Activated naive CD4-positive, alpha-beta T cell treated with Interleukin-2 at 50 U/mL for 16 hours (primary cell): Measurements from ENCODE around the gene SLC43A1.
A peak's percentile ranks its signal among the peaks of the same experiment; 100 is the strongest.

ENCODE experiments used
- DNase-seq: peaks from one replicate; pipeline ENCODE4 v3.0.0-alpha.2; 2020

The SLC43A1 gene

DNA sequence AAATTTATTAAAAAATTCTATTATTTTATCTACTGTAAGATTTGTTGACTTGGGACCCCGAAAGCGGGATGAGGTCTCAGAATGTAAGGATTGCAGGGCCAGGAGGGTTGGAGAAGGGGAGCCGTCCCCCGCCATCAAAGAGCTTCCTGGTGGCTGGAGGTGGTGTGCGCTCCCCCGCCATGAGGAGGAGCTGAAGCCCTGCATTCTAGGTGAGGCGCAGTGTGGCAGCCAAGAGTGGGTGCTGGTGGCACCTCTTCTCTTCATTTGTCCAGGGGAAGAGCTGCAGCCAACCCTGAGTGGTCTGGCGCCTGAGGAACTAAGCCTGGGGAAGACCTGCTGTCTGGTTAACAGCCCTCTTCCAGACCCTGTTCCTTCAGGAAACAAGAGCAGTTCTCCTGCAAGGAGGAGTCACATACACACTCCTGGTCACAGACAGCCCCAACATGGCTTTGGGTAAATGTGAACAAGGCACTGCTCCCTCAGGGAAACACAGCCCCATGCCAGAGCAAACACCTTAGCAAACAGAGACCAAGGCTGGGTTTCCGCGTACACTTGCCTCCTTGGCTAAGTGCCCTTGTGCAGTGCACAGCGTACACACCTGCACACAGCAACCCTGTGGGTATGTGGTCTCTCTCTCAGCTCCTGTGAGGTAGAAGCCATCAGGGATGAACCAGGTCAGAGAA is 37.9 kb downstream of the SLC43A1 start:
- no peak for DNase-seq

DNA sequence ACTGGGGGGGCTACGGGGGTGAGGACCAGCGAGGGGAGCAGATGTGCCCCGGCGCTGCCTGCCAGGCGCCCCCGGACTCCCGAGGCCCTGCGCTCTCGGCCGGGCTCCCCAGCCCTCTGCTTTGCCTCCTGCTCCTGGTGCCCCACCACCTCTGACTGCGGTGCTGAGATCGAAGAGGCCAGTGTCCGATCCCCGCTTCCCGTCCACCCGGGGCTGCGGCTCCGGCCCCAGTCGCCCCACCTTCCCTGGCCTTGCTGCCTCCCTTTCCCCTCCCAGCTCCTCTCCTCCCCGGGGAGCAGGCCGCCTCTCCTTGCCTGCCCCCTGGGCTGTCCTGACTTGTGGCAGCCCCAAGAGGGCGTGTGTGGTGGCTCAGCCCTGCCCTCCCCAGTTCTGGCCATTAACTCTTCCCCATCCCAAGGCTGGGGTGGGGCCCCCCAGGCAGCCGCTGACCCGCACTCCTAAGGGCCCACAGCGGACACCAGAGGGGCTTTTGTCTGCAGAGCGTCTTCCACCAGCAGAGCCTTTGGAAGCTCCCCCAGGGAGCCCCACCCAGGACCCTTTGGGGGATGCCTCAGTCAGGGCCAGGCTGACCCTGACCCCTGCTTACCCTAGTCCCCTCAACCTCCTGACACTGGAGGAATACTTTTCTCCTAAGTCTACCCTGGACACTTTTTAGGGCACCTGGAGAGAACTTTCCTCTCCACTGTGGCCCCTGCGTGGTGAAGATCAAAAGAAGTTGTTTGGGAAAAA is 38.6 kb downstream of the SLC43A1 start:
- DNase-seq, result peak; percentile 34

DNA sequence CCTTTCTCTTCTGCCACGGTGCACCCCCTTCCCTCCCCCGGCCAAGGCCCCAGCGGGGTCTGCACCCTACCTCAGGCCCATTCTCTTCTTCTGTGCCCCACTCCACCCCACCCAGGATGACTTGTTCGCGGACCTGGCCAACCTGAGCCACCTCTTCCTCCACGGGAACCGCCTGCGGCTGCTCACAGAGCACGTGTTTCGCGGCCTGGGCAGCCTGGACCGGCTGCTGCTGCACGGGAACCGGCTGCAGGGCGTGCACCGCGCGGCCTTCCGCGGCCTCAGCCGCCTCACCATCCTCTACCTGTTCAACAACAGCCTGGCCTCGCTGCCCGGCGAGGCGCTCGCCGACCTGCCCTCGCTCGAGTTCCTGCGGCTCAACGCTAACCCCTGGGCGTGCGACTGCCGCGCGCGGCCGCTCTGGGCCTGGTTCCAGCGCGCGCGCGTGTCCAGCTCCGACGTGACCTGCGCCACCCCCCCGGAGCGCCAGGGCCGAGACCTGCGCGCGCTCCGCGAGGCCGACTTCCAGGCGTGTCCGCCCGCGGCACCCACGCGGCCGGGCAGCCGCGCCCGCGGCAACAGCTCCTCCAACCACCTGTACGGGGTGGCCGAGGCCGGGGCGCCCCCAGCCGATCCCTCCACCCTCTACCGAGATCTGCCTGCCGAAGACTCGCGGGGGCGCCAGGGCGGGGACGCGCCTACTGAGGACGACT is 39.3 kb downstream of the SLC43A1 start:
- DNase-seq, result peak; percentile 30

DNA sequence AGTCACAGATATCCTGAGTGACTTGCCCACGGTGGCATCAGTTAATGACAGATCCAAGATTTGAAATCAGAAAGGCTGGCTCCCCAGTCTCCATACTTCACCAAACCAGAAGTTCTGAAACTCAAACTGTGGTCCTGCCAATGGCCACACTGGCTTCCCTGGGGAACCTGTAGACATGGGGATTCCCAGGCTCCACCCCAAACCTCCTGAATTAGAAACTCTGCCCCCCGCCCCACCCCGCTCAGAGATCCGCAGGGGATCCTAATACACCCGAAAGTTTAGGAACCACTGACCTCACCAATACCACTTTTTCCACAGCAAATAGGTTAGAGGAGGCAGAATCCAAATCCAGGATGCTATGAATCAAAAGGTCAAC is 39.8 kb downstream of the SLC43A1 start:
- no peak for DNase-seq

DNA sequence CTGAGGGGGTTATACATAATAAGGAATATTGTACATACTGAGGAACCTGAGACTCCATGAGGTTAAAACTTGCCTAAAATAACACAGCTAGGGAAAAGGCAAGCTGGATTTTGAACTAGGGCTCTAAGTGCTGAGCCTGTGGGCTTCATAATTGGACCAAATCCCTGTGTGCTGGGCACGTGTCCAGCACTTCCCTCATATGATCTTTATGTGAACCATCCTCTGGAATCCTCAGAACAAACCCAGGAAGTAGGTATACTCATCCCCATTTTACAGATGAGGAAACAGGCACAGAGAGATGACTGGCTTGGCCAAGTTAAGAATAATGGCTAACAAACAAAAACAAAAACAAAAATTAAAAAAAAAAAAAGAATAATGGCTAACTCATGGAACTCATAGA is 40.3 kb downstream of the SLC43A1 start:
- DNase-seq, result no peak

DNA sequence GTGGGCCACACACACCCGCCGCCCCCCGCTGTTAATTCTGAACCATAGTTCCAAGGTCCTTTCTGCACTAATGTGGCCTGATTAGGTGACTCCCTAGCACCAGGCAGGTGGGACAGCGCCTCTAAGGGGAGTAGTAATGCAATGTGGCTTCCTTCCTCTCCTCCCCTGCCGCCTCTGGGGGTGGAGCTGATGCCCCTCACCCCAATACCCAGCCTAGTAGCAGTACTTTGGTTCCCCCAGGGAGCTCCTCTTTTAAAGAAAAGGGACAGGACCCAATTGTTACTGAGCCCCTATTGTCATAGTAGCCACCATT is 40.7 kb downstream of the SLC43A1 start:
- no peak for DNase-seq

DNA sequence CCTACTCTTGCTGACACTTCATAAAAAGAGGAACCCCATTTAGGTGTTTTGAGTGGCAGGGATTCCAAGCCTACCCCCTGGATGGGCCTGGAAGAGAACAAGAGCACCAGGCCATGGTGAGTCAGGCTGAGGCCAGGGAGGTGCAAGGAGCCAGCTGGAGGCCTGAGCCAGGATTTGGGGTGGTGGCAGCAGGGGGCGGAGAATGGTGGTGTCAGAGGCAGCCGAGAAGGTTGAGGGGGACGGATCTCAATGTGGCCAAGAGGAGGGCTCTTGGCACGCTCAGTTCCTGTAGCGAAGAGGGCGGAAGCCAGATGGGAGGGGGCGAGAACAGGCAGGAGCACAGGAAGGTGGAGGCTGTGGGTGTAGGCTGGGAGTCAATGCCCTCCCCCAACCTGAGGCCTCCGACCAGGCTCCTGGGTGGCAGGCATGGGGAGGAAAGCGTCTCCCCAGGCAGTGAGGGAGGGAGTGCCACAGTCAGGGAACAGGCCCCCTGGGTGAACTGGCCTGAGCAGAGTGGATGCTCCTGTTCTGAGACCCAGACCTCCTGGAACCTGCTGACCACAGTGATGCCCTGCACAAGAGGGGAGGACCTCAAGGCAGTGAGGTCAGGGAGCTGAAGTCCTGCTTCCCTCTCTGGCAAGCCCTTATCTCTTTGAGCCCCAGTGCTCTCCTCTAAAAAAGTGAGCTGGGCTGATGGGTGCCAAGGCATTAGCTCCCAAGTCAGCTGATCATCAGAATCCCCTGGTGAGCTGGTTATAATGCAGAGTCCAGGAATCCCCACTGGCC is 41.3 kb downstream of the SLC43A1 start:
- no peak for DNase-seq

DNA sequence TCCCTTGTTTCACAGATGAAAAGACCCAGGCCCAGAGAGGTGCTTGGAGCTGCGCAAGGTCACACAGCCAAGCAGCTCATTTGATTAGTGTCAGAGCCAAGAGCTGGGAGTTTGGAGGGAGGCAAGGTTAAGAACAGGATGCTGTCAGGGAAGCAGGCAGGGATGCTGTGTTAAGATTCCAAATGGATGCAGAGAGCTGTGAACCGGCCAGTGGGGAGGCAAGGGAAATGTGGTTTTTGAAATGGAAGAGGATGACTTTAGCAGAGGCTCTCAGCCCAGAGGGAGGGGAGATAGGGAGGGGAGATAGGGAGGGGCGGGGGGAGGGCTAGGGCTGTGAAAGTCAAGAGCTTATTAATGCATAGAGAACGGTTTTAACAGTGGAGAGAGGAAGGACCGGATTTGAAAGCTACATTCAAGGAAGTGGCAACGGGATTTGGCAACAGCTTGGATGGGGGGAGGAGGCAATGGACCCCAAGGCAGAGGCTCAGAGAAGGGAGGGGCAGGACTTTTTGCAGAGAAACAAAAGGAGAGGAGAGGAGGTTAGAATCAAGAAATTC is 42.1 kb downstream of the SLC43A1 start:
- no peak for DNase-seq

DNA sequence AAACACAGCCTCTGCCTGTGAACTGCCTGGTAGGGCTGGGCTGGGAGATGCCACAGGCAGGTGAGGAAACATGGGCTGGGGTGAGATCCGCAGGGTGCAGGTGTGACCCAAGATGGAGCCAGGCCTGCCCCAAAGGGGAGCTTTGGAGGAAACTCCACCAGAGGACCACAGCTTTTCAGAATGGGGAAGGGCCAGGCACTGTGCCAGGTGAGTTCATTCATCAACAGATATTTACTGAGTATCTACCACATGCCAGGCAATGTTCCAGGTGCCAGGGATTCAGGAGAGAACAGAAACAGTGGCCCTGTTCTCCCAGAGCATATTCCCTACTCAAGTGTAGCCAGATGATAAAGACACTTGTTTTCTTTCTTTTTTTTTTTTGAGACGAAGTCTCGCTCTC is 44.0 kb downstream of the SLC43A1 start:
- DNase-seq, result no peak

DNA sequence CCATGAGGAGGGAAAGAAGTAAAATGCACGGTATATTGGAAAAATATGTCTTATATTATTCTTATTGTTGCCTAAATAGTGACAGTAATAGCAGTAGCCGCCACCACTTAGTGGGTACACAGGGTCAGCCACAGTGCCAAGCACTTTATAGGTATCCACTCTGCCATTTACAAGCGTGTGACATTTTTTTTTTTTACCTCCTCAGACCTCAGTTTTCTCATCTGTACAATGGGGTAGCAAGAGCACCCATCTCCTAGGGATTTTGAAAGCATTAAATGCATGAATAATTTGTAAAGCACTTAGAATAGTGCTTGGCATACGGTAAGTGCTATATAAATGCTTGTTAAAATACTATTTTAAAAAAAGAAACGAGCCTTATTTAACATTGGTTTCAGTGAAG is 46.2 kb downstream of the SLC43A1 start:
- no peak for DNase-seq

DNA sequence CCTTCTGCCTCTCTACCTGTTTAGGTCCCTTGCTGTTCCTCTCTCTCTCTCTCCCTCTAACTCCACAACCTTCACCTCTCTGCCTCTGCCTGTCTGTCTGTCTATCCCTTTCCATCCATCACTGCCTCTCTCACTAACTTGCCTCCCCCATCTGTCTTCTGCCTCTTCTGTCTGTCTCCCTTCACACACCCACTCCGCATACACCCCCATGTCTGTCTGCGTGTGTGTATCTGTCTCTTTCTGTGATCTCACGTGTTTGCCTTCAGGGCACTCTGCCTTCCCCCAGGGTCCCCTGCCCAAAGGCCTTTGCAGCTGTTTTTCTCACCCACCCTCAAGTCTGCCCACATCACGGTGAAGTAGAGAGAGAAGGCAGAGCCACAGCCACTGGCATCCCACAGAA is 47.2 kb downstream of the SLC43A1 start:
- no peak for DNase-seq

DNA sequence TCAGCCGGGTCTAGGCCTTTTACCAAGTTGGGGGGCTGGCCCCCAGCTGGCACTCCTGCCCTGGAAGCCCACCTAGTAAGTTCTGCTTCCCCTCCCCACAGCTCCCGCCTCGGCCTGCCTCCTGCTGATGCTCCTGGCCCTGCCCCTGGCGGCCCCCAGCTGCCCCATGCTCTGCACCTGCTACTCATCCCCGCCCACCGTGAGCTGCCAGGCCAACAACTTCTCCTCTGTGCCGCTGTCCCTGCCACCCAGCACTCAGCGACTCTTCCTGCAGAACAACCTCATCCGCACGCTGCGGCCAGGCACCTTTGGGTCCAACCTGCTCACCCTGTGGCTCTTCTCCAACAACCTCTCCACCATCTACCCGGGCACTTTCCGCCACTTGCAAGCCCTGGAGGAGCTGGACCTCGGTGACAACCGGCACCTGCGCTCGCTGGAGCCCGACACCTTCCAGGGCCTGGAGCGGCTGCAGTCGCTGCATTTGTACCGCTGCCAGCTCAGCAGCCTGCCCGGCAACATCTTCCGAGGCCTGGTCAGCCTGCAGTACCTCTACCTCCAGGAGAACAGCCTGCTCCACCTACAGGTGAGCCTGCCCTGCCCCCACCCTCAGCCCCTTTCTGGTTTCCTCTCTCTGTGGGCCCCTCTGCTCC is 47.9 kb downstream of the SLC43A1 start:
- DNase-seq, result no peak

DNA sequence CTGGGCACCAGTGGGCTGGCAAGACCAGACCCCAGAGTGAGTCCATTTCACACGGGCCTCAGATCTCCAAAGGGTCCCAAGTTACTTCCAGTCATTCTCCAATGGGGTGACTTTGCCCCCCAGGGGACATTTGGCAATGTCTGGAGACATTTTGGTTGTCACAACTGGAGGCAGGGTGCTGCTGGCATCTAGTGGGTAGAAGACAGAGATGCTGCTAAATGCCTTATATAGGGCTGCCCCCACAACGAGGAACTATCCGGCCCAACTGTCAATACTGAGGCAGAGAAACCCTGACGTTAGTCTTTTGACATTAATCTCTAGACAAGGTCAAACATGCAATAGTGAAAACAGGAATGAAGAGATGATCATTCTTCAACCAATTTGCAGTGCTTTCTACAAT is 48.8 kb downstream of the SLC43A1 start:
- no peak for DNase-seq

DNA sequence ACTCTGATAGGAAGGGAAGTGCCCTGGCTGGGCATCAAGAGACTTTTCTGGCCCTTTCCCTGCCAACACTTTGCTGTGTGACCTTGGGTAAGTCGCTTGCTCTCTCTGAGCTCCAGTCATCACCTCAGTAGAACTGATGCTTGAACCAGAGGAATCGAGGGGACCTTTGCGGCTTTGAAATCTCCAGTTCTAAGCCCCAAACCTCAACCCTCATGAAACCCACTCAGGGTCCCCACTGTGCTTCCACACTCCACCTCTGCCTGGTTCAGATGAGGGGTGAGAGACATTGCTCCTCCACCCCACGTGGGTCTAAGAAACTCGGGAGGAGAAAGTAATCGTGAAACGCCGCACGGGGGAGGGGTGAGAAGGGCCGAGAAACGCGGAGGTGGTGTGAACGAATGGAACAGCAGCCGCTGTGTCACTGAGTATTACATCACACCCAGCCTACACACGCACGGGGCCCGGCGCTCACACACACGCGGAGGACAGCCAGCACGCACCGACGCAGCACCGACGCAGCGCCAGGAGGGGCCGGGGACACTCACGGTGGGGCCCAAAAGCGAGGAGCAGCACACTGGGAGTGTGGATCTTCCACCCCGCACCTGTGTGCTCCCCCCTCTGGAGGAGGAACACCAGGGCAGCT is 50.8 kb downstream of the SLC43A1 start:
- DNase-seq, result no peak

DNA sequence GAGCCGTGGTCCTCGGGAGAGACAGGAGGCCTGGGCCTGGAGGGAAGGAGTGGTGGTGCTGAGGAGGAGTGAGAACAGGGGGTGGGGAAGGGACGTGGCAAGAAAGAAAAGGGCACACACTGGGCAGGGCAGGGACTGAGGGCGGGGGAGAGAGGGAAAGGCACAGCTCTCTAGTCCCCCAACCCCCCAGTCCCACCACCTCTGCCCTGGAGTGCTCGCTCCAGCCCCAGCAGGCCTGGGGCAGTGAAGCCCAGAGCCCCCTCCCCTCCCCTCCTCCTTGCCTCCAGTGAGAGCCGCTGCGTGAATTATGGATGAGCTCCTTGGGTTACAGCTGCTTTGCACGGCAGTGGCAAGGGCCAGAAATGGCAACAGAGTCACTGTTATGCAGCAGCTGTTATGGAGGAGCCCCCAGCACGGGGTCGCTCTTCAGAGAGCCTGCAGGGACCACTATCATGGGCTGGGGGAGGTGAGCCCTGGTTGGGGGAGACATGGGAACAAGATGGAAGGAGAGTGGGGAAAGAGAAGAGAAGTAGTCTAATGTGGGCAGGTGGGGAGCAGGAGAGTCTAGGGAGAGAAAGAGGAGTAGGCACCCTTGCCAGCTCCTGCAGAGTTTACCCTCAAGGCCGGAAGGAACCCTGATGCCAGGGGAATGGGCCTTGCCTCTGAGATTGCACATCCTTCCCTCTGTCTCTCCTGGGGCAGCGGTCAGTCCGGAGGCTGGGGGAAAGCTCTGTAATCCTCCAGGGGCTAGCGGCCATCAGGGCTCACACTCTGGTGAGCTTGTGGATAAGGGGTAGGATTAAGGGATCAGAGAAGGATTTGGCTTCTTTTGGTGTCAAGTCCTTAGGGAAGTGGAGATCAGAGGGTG is 51.6 kb downstream of the SLC43A1 start:
- DNase-seq, result no peak

DNA sequence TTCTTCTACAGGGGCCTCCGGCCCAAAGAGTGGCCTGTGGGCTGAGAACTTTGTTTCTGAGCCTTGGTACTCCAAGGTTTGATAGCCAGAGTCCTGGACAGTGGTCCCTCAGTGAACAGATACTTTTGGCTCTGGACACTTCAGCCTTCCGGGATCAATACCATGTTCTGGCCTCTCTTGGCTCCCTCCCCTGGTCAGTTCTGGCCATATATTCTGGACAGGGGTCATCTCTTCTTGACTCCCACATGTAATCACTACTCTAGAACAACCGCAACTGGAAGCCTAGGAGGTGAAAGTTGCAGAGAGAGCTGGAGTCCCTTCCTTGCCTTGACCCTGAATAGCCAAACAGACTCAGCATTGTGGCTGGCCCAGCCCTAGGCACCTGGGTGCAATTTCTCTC is 52.9 kb downstream of the SLC43A1 start:
- DNase-seq, result no peak

DNA sequence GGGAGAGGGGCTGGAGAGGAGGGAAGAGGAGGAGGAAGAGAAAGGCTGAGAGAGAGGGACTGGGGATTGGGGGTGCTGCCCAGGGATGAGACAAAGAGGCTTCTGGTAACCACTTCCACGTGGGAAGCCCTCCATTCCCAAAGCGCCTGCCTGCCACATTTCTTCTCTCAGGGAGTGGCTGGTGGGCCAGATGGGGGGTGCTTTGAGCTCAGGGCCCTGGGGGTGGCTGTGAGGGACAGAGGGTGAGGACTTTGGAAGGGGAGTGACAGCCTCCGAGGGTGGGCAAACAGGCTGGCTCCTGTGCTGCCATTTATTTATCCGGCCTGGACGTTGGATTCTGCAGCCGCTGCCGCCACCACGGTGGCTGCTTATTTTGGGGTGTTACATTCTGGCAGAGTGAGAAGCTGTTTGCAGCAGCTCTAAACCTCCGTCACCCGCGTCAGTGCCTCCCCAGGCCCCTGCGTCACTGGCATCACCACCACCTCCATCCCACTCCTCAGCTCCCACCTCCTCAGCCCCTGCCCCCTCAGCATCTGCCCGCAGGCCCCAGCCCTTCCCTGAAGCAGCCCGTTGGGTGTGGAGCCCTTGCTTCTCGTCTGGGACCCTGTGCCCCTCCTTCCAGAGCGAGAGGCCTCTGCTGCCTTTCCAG is 53.5 kb downstream of the SLC43A1 start:
- no peak for DNase-seq

DNA sequence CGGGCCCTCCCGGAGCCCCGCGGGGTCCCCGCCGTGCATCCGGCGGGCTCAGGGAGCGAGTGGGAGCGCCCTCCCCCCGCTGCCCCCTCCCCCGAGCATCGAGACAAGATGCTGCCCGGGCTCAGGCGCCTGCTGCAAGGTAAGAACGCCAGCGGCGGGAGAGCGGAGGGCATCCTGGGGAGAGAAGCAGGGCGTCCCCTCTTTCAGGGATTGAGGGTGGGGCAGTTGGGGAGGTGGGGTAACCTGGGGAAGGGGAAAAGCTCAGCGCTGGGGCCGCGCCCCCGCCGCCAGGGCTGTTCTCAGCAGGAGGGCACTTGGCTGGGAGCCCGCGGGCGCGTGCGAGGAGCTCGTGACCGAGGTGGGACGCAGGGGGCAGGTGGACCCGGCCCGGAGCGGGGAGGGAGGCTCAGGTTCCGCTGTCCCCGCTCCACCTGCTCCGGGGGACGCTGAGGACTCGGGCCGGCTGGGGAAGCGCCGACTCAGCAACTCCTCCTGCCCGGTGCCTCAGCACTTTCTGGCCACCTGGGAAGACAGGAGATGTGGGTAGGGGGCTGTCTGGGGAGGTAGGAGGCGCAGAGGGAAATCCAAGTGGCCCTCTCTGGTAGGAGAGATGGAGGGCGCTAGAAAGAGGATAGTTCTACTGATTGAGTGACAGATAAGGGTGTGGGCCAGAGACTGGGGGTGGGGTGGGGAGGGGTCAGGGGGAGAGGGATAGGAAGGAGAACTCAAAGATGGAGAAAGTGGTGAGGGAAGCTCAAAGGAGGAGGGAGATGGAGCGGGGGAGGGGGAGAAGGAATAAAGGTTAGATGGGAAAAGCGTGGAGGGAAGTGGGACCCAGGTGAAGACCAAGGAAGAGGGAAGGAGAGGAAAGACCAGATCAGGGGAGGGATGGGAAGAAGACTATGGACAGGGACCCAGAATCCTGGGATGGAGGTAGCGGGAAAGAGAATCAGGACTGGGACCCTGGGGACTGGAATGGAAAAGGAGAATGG is 54.4 kb downstream of the SLC43A1 start:
- DNase-seq, result no peak

DNA sequence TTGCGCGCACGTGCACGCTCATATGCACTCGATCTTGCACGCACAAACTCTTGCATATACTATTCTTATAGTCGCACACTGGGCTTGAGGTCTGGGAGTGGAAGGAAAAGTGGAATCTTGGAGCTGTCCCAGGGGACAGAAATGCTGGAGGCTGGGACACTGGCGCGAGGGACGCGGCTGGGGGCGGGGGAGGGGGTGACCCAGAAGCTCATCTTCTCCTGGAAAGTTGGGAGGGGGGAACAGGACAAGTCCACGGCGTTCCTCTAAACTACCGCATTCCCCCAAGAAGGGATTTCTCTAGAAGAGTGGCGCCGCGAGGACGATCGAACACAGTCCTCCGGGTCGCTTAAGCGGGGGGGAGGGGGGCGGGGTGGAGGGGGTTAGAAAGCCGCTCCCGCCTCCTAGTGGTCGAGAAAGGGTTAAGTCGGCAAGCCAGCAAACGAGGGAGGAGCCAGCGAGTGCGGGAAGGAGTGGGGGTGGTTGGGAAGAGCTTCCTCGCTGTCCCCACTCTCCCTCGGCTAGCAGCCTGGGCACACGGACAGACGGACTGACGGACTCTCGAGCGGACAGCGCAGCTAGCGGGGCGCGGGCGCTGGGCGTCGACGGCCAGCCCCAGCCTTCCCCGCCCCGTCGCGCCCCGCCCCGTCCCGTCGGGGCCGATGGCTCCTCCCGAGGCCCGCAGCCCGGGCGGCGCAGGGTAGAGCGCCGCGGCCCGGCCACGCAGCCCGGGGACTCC is 55.3 kb downstream of the SLC43A1 start, which contains the start of gene RTN4RL2:
TSS of gene RTN4RL2 (plus strand) at position 507 of the 736 bp plus-strand sequence. CDS start 338 bp downstream, outside the sequence.
- peak; percentile 39 for DNase-seq
